Inflammatory macrophage treated with lipopolysaccharide for 1 hour (primary cell): ENCODE measurements around the gene EEF1A2.

Source experiments
- DNase-seq, 2 donors: peaks; one replicate each; pipeline ENCODE4 v3.0.0-alpha.2; 2020 to 2022

Gene EEF1A2

GRCh38 chr20:63447320-63447719 is 51.6 kb downstream of the EEF1A2 start:
- DNase-seq = peak; percentile 36 to 56

DNA sequence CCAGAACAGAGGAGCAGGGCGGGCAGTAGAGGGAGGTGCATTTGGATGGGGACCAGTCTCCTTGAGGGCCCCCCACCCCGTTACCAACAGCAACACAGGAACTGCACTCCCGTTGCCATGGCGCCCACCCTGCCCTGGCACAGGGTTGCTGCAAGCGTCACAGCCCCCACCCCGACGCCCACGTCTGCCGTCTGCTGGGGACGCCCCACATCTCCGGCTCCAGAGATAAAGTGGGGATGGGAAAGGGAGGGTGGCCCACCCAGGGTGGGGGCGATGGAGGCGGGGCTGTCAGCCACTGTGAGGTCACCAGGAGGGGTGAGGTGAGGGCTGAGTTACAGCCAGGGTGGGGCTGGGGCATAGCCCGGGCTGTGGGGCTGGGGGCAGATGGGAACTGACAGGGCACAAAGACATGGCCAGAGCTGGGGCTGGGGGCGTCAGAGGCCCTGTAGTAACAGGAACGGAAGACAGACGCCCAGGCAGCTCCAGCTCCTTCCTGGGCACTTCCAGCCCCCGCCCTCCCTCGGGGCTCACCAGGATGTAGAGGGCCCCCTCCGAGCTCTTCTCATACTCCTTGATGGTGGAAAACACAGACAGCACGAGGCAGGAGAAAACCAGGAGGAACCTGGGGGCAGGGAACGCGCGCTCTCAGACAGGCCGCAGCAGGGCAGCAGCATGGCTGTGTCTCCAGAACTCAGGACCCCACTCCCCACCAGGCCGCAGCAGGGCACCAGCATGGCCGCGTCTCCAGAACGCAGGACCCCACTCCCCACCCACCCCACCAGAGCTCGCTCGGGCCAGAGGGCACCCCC is 52.5 kb downstream of the EEF1A2 start:
- DNase-seq = no peak

DNA sequence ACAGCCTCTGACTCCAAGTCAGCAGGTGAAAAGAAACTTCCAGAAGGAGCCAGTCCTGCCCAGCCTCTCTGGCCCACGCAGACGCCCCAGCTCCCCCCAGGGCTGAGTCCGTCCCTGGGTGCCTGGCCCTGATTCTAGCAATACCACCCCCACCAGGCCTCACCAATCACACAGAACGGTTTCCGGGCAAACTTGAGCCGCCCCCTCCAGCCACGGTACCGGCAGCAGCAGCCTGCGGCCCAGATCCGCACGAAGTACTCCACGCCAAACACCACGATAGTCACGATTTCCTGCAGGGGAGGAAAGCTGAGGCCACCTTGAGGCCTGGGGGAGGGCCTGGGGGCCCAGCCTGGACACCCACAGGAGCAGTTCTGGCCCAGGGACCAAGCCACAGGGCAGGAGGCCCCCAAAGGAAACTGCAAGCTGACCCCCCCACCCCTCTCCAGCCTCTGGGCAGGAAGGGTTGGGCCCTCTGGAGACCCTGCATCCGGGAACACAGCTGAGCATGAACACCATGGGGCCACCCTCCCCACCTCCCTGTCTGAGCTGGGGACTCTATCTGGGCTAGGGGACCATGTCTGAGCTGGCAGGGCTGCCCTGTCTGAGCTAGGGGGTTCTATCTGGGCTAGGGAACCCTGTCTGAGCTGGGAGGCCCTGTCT is 53.7 kb downstream of the EEF1A2 start:
- DNase-seq = no peak

DNA sequence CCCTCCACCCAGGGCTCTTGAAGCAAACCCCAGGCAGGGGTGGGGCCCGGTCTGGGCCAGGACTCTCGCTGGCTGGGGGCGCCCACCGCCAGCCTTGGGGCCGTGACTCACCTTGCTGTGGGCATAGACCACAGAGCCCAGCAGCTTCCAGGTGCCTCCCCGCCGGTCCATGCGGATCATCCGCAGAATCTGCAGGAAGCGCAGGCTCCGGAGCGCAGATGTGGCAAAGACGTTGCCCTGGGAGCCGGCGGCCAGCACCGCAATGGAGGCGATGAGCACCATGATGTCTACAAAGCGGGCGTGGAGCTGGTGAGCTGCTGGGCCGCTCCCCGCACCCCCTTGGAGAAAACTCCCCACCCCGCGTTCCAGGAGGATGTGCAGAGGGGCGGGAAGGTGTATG is 54.3 kb downstream of the EEF1A2 start:
- DNase-seq = no peak

DNA sequence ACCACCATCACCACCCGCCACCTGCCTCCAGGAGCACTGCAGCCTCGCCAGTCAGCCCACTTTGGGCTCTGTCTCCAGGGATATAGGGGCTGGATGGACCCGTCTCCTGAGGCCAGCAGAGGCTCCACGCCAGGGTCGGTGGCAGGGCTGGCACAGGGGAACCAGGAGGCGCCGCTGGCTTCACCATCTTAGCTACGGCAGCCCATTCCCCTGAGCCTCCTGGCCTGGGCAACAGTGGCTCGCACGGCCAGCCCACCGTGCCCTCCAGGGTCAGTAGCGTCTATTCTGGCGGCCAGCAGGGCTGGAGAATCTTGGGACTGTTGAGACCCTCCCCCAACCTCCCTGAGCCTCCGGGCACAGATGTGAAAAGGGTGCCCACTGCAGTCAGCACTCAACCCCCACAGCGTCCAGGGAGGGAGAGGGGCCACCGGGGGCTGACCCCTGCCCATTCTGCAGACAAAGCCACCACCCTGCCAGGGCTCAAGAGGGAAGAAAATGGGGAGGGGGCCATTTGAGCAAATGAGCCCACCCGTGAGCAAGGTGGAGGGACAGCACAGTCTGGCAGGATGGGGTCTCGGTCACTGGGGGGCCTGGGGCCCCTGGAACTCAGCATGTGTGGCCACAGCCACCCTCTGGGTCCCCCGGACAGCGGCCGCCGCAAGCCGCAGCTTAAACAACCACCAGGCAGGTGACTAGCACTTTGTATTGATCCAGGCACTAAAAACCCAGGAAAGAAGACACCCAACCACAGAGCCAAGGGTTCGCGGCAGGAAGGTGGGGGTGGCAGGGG is 55.1 kb downstream of the EEF1A2 start:
- DNase-seq = no peak

DNA sequence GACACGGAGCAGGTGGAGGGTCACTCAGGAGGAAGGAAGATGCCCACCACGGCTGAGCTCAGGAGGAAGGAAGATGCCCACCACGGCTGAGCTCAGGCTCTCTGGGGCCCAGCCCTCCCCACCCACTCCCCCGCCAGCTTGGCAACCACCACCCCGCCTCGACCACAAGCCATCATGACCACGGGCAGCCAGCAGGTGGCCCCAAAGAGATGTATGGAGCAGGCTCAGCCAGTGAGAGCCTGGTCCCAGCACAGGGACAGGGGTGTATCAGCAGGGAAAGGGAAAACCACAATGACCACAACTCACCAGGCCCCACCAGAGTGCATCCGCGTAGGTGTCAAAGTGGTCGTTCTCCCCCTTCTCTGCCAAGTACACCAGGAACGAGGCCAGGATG is 56.8 kb downstream of the EEF1A2 start:
- peak; percentile 37 to 61 for DNase-seq

GRCh38 chr20:63441136-63442099 is 57.5 kb downstream of the EEF1A2 start:
- DNase-seq = peak; percentile 61 to 79

DNA sequence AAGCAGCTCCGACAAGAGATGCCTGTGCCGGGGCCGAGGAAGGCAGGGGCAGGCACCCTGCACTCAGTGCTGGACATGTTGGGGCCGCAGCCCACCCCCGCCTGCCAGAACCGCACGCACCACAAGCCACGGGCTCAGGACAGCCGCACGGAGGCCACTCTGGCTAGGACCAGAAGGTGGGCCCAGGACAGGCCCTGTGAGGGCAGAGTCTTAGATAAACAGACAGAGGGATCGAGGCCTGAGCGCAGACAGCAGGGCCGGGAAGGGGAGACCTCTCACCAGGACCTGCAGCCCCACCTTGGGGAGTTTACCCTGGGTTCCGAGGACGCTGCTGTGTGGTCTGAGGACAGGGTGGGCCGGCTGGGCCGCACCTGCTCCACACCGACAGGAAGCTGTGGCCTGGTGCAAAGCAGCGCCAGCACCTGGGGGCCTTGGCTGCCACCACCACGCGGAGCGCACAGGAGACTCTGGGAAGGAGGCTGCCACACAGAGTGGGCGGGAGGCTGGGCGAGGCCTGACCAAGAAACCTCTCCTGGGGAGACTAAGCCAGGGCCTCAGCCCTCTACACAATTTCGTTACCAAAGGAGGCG is 58.4 kb downstream of the EEF1A2 start:
- no peak for DNase-seq

GRCh38 chr20:63439866-63440265 is 59.0 kb downstream of the EEF1A2 start:
- DNase-seq = no peak

- no peak for DNase-seq
Observed at GRCh38 chr20:63438121-63438520, 60.8 kb downstream of the EEF1A2 start.
